ENCODE measurements around the gene TRAF4.
"Not testable (repeated sequence)": the region's sequence is repeated elsewhere in the genome, so short reads cannot be mapped to it uniquely, and the experiment has no call there.

Gene TRAF4

DNA sequence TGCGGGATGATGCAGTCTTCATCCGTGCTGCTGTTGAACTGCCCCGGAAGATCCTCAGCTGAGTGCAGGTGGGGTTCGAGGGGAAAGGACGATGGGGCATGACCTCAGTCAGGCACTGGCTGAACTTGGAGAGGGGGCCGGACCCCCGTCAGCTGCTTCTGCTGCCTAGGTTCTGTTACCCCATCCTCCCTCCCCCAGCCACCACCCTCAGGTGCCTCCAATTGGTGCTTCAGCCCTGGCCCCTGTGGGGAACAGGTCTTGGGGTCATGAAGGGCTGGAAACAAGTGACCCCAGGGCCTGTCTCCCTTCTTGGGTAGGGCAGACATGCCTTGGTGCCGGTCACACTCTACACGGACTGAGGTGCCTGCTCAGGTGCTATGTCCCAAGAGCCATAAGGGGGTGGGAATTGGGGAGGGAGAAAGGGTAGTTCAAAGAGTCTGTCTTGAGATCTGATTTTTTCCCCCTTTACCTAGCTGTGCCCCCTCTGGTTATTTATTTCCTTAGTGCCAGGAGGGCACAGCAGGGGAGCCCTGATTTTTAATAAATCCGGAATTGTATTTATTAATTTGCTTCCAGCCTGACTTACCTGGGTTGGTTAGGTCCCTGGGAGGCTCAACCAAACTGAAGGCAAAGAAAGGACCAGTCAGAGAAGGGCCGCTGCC lies 5.8 kb downstream of the TRAF4 start:
- no peak for DNase-seq

DNA sequence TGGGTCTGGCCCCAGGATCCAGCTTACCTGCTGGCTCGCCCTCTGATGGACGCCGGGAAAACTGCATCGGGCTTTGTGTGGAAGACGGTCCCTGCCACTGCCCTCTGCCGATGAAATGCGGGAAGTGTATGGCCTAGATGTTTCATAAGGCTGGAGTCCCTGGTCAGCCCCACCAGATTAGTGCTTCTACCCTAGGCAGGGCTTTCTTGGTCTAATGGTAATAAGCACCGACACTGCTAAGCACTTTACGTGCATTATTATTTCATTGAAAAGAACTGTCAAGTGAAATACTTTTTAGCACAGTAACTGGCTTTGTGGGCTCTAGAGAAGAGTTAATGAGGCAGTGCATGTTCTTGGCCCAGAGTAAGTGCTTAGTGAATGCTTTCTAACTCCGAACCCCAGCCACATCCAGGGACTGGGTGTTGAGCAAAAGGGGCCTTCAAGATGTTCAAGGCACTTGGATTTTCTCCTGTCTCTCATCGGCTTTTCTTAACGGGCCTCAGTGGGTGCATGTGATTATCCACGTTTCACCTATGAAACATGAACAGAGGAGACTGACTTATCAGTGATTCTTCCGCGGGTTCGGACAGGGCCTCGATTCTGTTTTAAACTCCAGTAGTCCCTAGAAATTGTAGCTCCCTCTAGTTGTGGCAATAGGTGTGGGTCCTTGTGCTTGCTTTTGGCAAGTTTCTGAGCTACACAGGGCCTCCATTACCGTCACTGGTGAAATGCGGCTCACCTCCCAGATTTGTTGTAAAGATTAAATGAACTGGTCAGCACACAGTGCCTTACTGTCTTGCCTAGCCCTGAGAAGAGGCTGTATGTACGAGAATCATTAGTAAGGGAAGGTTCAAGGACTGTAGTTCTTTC lies 6.6 kb downstream of the TRAF4 start:
- peak; percentile 79 for DNase-seq

DNA sequence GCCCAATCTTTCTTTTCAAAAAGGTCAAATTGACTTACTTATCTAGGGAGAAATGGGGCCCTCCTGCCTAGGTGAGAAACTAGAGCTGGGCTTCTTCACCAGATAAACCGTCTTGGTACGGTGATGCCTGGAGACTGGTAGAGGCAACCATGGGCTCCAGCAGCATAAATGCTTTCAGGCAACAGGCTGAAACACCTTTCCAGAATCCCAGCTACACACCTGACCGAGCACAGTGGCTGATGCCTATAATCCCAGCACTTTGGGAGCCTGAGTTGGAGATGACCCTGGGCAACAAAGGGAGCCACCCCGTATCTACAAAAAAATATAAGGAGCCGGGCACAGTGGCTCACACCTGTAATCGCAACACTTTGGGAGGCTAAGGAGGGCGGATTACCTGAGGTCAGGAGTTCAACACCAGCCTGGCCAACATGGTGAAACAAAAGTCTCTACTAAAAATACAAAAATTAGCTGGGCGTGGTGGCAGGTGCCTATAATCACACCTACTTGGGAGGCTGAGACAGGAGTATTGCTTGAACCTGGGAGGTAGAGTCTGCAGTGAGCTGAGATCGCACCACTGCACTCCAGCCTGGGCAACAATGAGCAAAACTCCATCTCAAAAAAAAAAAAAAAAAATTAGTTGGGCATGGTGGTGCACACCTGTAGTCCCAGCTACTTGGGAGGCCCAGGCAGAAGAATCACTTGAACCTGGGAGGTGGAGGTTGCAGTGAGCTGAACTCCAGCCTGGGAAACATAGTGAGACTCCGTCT lies 8.0 kb downstream of the TRAF4 start:
- DNase-seq = no peak

- DNase-seq = no peak
Observed at GRCh38 chr17:28755486-28755885, 11.7 kb downstream of the TRAF4 start.

GRCh38 chr17:28756049-28756804 lies 12.4 kb downstream of the TRAF4 start:
- DNase-seq = no peak

DNA sequence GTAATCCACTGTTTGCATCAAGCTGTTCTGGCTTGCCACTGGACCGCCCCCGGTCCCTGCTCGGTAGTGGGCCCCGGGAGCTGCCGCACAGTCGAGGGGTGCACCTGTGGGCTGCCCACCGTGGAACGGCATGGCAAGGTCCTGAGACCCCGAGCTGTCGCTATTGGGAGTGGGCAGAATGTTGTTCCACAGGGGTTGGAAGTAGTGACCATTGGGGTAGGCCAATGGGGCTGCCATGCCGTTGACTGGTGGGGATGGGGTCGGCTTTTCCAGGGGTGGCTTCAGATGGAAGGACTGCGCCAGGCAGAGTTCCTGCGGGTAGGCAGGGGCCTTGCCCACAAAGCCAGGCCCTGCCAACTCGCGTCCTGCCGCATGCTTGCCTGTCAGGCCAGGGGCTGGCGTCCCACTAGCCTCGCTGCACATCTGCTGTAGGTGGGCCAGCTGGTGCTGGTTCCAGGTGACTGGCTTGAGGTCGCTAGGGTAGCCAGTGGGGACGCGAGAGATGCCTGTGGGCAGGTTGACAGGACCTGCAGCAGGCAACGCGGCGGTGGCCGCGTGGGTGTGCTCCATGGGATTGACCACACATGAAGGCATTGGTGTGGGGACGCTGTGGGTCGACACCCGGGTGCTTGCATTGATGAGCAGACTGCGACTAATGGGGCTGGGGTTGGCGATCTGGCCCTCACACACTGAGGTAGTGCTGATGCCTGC lies 14.8 kb downstream of the TRAF4 start:
- no peak for DNase-seq

DNA sequence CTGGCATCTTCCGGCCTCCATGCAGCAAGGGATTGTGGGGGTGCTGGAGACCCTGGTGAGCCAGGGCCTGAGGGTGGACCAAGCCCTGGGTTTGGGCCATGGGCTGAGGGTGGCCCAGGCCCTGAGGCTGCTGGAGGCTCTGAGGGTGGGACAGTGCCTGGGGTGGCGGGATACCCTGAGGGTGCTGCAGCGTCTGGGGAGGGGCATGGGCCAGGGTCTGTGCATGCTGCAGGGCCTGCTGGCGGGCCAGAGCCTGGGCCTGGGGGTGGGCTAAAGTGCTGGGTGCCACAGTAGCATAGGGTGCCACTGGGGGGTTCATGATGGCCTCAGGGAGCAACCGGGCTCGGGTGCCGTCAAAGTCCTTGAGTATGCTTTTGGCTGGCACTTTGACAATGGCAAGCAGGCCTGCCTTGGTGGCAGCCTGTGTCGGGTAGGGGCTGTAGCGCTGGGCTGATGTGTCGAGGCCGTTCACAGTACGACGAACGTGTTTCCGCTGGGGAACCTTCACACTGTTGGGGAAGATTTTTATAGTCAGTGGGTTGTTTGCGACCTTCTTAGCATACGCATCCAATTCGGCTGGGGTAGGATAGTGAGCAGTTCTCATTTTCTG lies 15.6 kb downstream of the TRAF4 start:
- no peak for DNase-seq

- DNase-seq = no peak
Observed at GRCh38 chr17:28760601-28761562, 17.1 kb downstream of the TRAF4 start.

DNA sequence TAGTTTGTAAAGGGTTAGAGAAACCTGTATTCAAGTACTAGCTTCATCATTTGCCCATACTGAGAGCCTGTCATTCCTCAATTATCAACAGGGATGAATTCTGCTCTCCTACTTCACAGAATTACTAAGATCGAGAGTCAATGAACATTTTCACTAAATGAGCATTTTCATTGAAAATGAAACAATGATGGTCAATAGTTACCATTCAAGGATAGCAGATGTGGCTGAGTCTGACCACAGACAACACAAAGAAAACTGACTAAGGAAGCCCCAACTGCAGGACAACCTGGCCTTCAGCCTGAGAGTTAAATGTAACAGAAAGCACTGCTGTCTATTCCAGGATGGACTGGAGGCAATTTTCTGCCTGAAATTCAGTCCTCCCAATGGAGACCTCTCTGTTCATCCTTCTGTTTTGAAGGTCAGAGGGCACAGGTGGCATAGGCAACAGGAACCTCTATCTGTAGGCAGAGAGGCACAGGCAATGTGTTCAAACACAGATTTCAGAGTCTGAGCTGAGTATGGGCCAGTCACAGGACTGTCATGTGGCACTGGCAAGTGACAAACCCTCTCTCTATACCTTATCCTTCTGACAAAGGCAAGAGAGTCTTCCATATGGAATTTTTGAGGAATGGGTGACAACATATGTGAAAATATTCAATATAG lies 19.5 kb downstream of the TRAF4 start:
- DNase-seq = no peak

DNA sequence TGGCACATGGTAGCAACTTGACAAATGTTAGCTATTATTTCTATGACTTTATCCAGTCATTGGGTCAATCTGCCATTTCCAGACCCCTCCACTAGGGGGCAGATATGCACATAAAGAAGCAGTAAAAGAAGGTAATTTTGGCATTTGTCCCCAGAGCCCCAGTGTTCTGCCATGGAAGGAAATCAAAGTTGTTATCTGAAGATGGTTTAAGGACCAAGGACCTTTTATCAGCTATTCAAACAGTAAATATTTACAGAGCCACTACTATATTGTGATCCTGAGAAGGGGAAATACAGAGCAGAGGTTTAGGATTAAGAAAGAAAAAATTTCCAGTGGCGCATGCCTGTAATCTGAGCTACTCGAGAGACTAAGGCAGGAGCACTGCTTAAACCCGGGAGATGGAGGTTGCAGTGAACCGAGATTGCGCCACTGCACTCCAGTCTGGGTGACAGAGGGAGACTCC lies 20.0 kb downstream of the TRAF4 start:
- peak; percentile 52 for DNase-seq

DNA sequence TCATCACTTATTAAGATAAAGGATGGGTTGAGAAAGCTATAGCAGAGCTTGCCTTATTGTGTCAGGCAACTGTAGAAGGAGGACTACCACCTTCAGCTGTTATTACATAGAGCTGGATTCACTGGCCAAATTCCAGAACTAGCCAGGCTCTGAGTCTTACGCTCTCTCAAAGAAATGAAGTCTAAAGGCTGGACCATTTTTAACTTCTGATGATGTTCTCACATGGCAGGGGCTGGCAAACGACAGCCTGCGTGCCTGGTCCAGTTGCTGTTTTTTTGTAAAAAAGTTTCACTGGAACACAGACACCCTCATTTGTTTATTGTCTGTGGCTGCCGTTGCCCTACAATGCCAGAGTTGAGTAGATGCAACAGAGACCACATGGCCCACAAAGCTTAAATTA lies 21.2 kb downstream of the TRAF4 start:
- no peak for DNase-seq

- DNase-seq = no peak
Observed at GRCh38 chr17:28773736-28774135, 29.9 kb downstream of the TRAF4 start.

DNA sequence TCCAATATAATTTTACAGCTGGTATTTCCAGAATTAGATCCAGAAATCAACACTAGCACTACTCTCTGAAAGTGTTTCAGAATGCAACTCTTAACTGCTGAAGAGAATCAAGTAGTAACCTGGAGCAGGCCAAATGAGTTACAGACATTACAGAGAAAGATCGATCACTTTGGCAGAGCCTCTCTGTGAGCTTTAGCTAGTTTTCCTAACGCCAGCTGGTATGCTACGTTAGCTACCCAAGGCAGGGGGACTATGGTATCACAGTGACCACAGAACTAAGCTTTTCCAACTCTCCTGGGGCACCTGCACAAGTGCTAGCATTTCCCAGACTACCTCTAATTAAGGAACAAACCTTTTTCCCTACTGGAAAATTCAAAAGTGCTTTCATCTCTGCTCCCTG lies 30.4 kb downstream of the TRAF4 start:
- no peak for DNase-seq

GRCh38 chr17:28777178-28777577 lies 33.4 kb downstream of the TRAF4 start:
- DNase-seq = no peak

GRCh38 chr17:28779601-28780000 lies 35.8 kb downstream of the TRAF4 start:
- DNase-seq = not testable (repeated sequence)

- DNase-seq = no peak
Observed at GRCh38 chr17:28783161-28783560, 39.4 kb downstream of the TRAF4 start.

DNA sequence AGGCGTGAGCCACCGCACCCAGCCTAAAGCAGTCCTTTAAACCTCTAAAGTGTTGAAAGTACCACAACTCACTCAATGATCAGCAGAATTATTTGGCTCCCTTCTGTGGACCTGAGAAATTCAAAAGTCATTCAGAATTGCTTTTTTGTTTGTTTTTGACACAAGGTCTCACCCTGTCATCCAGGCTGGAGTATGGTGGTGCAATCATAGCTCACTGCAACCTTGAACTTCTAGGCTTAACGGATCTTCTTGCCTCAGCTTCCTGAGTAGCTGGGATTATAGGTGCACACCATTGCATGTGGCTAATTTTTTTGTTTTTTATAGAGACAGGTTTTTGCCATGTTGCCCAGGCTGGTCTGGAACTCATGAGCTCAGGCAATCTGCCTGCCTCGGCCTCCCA lies 44.3 kb downstream of the TRAF4 start:
- DNase-seq = no peak

- no peak for DNase-seq
Observed at GRCh38 chr17:28792877-28793661, 49.3 kb downstream of the TRAF4 start.

- DNase-seq = not testable (repeated sequence)
Observed at GRCh38 chr17:28794846-28795441, 51.1 kb downstream of the TRAF4 start.
